Esophagus muscularis mucosa (tissue), 4 donors: Measurements from ENCODE around the gene RANBP17. TPM values are rescaled to one million over a fixed set of nuclear protein-coding genes. Genes with fewer than 3 reads are reported as not detected.

Experiments
- DNase-seq: peaks from one replicate; pipeline ENCODE4 v3.0.0-alpha.2; 2017; ENCODE audit errors: extremely low spot score
- H3K27ac ChIP-seq, 4 donors: fragments of 200-600 bp; sonication (generic); replicated peaks in 1 of 4; 1 replicate in 3 of 4; 2 replicates in 1 of 4; pipeline ENCODE4 v1.5.1; 2016 to 2019; ENCODE audit warnings: mild to moderate bottlenecking in 1 of 4
- H3K27me3 ChIP-seq, 4 donors: fragments of 200-600 bp; sonication (generic); one replicate each; pipeline versions ENCODE4 v1.5.1 to v1.6.0; 2016 to 2019
- H3K36me3 ChIP-seq, 4 donors: fragments of 200-600 bp; sonication (generic); one replicate each; pipeline ENCODE4 v1.5.1; 2016 to 2019
- H3K4me1 ChIP-seq, 4 donors: fragments of 200-600 bp; sonication (generic); one replicate each; pipeline ENCODE4 v1.5.1; 2016 to 2019
- H3K4me3 ChIP-seq, 4 donors: fragments of 200-600 bp; sonication (generic); 1 replicate in 2 of 4; 2 replicates in 2 of 4; pipeline ENCODE4 v1.5.1; 2016 to 2019; ENCODE audit warnings: mild to moderate bottlenecking in 4 of 4, moderate library complexity in 1 of 4
- H3K9me3 ChIP-seq, 4 donors: fragments of 200-600 bp; sonication (generic); 1 replicate in 3 of 4; 2 replicates in 1 of 4; pipeline ENCODE4 v1.5.1; 2016 to 2019
- CTCF ChIP-seq, 3 experiments: fragments of 200-600 bp in 2 of 3; fragments of 450-650 bp in 1 of 3; sonication (generic) in 2 of 3; IDR thresholded peaks; one replicate each; pipeline ENCODE4 v1.5.1; 2017 to 2019; ENCODE audit warnings: antibody characterized with exemption in 3 of 3, mild to moderate bottlenecking in 2 of 3, moderate library complexity in 1 of 3
- EP300 ChIP-seq: sonication (generic); formaldehyde crosslinking; IDR thresholded peaks from one replicate; pipeline ENCODE4 v1.6.1; 2017; ENCODE audit warnings: antibody characterized with exemption
- POLR2A ChIP-seq: fragments of 450-650 bp; IDR thresholded peaks from one replicate; pipeline ENCODE4 v1.6.1; 2017; ENCODE audit warnings: antibody characterized with exemption, moderate library complexity, mild to moderate bottlenecking, low read depth
- POLR2AphosphoS5 ChIP-seq, 2 donors: sonication (generic); formaldehyde crosslinking; IDR thresholded peaks; one replicate each; pipeline ENCODE4 v1.6.1; 2017; ENCODE audit warnings: antibody characterized with exemption in 2 of 2
- WGBS: methylation state at CpG from one replicate; pipeline ENCODE4 v1.1.5; 2018; 5-methylcytosine and 5-hydroxymethylcytosine counted together
- intact Hi-C: fragments of 100-400 bp; cut with DNase I; formaldehyde crosslinking; loops from one replicate; pipeline ENCODE4 v1.15.1; 2023
- total RNA-seq, 4 donors: library from RNA; depleted of rRNA; stranded (reverse); fragments of >200 nt; gene quantifications; one replicate each; pipeline versions ENCODE4 v1.1.0 to v1.2.1, GENCODE V29; 2016

RANBP17 gene
- total RNA-seq, 4 donors from 2014 or later = 16.4 to 28.2 (median 17.7) TPM

DNA sequence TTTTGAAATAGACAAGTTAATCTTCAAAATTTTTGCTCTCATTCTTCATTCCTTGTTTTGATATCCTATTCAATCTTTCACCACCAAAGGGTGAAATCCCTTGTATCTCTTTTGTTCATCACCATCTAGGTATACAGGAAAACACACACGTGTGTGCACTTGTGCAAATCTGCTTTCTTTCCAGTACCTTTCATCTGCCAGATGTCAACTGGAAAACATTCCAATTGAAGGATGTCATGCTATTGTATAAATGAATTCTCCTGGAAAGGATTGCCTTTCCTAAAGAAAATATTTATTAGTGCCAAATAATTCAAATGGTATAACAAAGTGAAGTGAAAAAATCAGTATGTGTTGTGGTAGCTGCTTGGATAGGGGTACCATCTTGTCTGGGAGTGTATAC lies 123.7 kb downstream of the RANBP17 start:
- Histone ChIP-seq H3K4me3 (no peak overlapping the region), H3K27ac (no peak overlapping the region), H3K4me1 (no peaks in the 10 kb centered on the region), H3K36me3 (no peaks in the 10 kb centered on the region), H3K27me3 (no peaks in the 10 kb centered on the region), H3K9me3 (no peaks in the 10 kb centered on the region)
- TF ChIP-seq EP300 (no peak), POLR2A (no peak), CTCF (IDR thresholded peaks at IDR 0.05) (no peak), POLR2AphosphoS5 (IDR thresholded peaks at IDR 0.05) (no peak)
- intact Hi-C loops = no loop called here
- 50% methylated on average over 1 of the region's 1 CpG for WGBS
- DNase-seq = no peak

DNA sequence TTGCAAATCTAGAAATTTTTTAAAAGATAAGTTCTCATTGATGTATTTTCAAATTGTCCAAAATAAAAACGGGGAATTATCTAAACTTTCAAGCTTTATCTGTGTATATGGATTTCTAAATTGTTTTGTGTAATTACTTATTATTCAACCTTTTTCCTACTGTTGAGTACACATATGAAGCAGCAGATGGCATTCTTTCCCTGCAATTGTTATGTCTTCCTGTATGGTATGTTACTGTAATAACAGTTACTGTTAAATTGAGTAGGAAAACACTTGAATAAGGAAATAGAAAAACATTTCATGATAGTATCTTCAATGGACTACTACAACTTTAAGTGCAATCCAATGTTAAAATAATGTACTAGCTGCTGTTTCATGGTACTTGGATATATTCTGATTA lies 124.8 kb downstream of the RANBP17 start:
- 20% methylated on average over 1 of the region's 1 CpG for WGBS
- no peaks in the 10 kb centered on the region for H3K36me3 ChIP-seq
- no peak for DNase-seq
- no peak for TF ChIP-seq EP300
- TF ChIP-seq POLR2AphosphoS5 (IDR thresholded peaks at IDR 0.05) = no peak
- TF ChIP-seq CTCF (IDR thresholded peaks at IDR 0.05) = no peak
- no peak for TF ChIP-seq POLR2A
- no peaks in the 10 kb centered on the region for H3K9me3 ChIP-seq
- no peaks in the 10 kb centered on the region for H3K27me3 ChIP-seq
- no peak overlapping the region for H3K27ac ChIP-seq
- no peak overlapping the region for H3K4me3 ChIP-seq
- H3K4me1 ChIP-seq = no peaks in the 10 kb centered on the region
- intact Hi-C loops = no loop called here

- Histone ChIP-seq H3K27ac (no peak overlapping the region), H3K4me1 (no peaks in the 10 kb centered on the region), H3K36me3 (no peaks in the 10 kb centered on the region), H3K9me3 (no peaks in the 10 kb centered on the region), H3K27me3 (no peaks in the 10 kb centered on the region), H3K4me3 (no peak overlapping the region)
- DNase-seq = no peak
- TF ChIP-seq CTCF (IDR thresholded peaks at IDR 0.05) (no peak), POLR2A (no peak), POLR2AphosphoS5 (IDR thresholded peaks at IDR 0.05) (no peak), EP300 (no peak)
- intact Hi-C loops = no loop called here
These were observed 131.7 kb downstream of the RANBP17 start for GRCh38 chr5:170993476-170993875.

DNA sequence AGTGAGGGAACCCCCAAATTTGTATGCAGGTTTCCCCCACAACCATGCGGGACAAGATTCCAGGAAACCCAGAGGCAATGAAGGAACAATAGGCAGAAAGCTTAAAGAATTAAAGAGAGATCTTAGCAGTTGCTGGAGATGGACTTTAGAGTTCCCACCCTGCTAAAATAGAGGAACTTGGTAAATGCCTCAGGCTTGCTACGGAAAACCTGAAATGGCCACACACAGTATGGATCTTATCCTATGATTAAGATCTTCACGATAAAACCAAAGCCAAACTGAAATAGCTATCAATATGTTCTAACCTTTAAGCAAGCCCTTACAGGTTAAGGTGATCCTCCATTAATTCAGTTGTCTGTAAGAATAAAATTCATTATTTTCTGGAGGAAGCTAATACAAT lies 148.3 kb downstream of the RANBP17 start:
- TF ChIP-seq CTCF (IDR thresholded peaks at IDR 0.05) (no peak), POLR2A (no peak), EP300 (no peak), POLR2AphosphoS5 (IDR thresholded peaks at IDR 0.05) (no peak)
- no peaks in the 10 kb centered on the region for H3K9me3 ChIP-seq
- intact Hi-C loops = no loop called here
- H3K36me3 ChIP-seq = no peaks in the 10 kb centered on the region
- no peak overlapping the region for H3K4me3 ChIP-seq
- no peak for DNase-seq
- H3K4me1 ChIP-seq = no peaks in the 10 kb centered on the region
- H3K27ac ChIP-seq = no peak overlapping the region
- no peaks in the 10 kb centered on the region for H3K27me3 ChIP-seq
- WGBS = 92% methylated on average over 3 of the region's 3 CpGs

DNA sequence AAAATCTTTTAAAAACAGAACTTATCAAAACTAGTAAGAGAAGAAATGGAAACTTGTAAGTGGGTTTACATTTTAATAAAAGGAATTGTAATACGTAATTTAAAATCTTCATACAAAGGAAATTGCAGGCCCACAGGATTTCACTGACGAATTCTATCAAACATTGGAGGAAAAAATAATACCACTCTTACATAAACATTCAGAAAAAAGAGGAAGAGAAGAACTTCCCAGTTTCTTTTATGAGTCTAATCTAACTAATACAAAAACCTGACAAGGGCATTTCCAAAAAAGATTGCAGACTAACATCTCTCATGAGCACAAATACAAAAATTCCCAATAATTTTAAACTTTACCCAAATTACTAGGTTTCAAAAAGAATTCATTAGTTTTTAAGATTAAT lies 149.0 kb downstream of the RANBP17 start:
- H3K4me1 ChIP-seq = no peaks in the 10 kb centered on the region
- H3K36me3 ChIP-seq = no peaks in the 10 kb centered on the region
- no peak for TF ChIP-seq POLR2AphosphoS5 (IDR thresholded peaks at IDR 0.05)
- no peak for TF ChIP-seq CTCF (IDR thresholded peaks at IDR 0.05)
- TF ChIP-seq POLR2A = no peak
- H3K4me3 ChIP-seq = no peak overlapping the region
- H3K9me3 ChIP-seq = no peaks in the 10 kb centered on the region
- WGBS = 75% methylated on average over 2 of the region's 2 CpGs
- no peaks in the 10 kb centered on the region for H3K27me3 ChIP-seq
- intact Hi-C loops = no loop called here
- DNase-seq = no peak
- H3K27ac ChIP-seq = no peak overlapping the region
